Lung (tissue), 12 donors: Measurements from ENCODE around the gene OSM. TPM values are rescaled to one million over a fixed set of nuclear protein-coding genes. Genes with fewer than 3 reads are reported as not detected.

Source experiments
- ATAC-seq: fragments of 200-7000 bp; cut with Tn5 transposase; one replicate; pipeline ENCODE4 v1.9.1; 2020; ENCODE audit warnings: moderate number of reproducible peaks; ENCODE audit not compliant: insufficient read depth, low FRiP score
- DNase-seq, 3 donors: peaks; one replicate each; pipeline ENCODE4 v3.0.0-alpha.2; 2013 to 2017
- H3K27ac ChIP-seq, 2 donors: one replicate each; pipeline ENCODE4 v1.5.1; 2013; ENCODE audit warnings: mild to moderate bottlenecking in 2 of 2, moderate library complexity in 2 of 2, control low read depth in 1 of 2, inconsistent platforms in 1 of 2, low read depth in 1 of 2, low read length in 1 of 2
- H3K27me3 ChIP-seq, 3 donors: one replicate each; pipeline ENCODE4 v1.5.1; 2013; ENCODE audit warnings: low read length in 2 of 3; ENCODE audit not compliant: control insufficient read depth in 3 of 3, insufficient read depth in 3 of 3
- H3K36me3 ChIP-seq, 4 donors: one replicate each; pipeline ENCODE4 v1.5.1; 2013; ENCODE audit warnings: low read length in 4 of 4, mild to moderate bottlenecking in 1 of 4, moderate library complexity in 1 of 4; ENCODE audit not compliant: control insufficient read depth in 4 of 4, insufficient read depth in 4 of 4
- H3K4me1 ChIP-seq, 5 donors: one replicate each; pipeline ENCODE4 v1.5.1; 2013; ENCODE audit warnings: low read length in 5 of 5, mild to moderate bottlenecking in 2 of 5, moderate library complexity in 1 of 5; ENCODE audit not compliant: control insufficient read depth in 5 of 5, insufficient read depth in 5 of 5
- H3K4me3 ChIP-seq: one replicate; pipeline ENCODE4 v1.5.1; 2013; ENCODE audit warnings: mild to moderate bottlenecking, control low read depth, moderate library complexity
- H3K9ac ChIP-seq, 2 donors: one replicate each; pipeline ENCODE4 v1.5.1; 2013; ENCODE audit warnings: low read length in 2 of 2, control low read depth in 1 of 2; ENCODE audit not compliant: insufficient read depth in 1 of 2
- H3K9me3 ChIP-seq, 4 donors: one replicate each; pipeline ENCODE4 v1.5.1; 2013; ENCODE audit warnings: low read length in 3 of 4, mild to moderate bottlenecking in 1 of 4, moderate library complexity in 1 of 4; ENCODE audit not compliant: control insufficient read depth in 4 of 4, insufficient read depth in 3 of 4
- CTCF ChIP-seq: IDR thresholded peaks from 2 replicates; pipeline ENCODE4 v1.5.1; 2012; ENCODE audit warnings: mild to moderate bottlenecking; ENCODE audit errors: control extremely low read depth, extremely low read depth
- WGBS, 2 donors: extraction: QIAGEN DNeasy Blood & Tissue Kit; methylation state at CpG; one replicate each; pipeline ENCODE4 v1.1.7; 2013; 5-methylcytosine and 5-hydroxymethylcytosine counted together
- polyA plus RNA-seq, 2 donors: library from polyadenylated mRNA; stranded (reverse); fragments of 200-250 nt; gene quantifications; one replicate each; pipeline ENCODE4 v1.2.1, GENCODE V29; 2013
- total RNA-seq, 2 donors: library from RNA; depleted of rRNA in 1 of 2; stranded (reverse); fragments of >200 nt in 1 of 2; gene quantifications; one replicate each; pipeline ENCODE4 v1.2.1, GENCODE V29; 2014 to 2021
- donor health status: control.
- donor health status: control.
- donor health status: Bipolar disorder and iron deficiency.
- donor health status: healthy.
- donor health status: DM: yes; HTN: yes; CAD: no.

Gene OSM
- total and polyA plus RNA-seq, 4 donors: 0.57 to 33.2 (median 2.5) TPM

DNA sequence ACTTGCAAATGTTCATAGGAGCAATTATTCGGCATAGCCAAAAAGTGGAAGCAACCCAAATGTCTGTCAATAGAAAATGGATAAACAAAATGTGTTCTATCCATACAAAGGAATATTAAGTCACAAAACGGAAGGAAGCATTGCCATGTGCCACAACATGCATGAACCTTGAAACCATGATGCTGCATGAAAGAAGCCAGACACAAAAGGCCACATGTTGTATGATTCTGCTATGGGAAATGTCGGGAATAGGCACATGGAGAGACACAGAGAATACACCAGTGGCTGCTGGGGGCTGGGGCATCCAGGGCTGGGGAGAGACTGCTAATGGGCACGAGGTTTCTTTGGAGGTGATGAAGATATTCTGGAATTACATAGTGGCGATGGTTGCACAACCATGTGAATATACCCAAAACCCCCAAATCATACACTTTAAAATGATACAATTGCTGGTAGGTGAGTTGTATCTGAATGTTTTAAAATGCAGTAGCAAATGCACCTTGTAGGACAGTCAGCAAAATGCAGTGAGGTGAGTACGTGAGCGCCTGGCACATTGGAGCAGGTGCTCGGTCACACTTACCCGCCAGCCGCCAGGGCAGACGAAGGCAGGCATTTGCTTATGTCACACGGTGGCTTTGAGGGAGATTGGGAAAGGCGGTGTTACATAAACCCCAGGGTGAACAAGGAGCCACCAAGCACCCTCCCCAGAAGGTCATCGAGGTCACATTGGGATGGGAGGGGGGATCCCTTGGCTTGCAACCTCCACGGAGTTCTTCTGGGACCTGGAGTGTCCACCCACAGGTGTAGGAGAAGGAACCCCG, 6.3 kb upstream of the OSM start:
- no peak for TF ChIP-seq CTCF
- 48 to 65% methylated on average over 16 of the region's 16 CpGs for WGBS, 2 donors
- H3K4me1 ChIP-seq: no peaks in the 10 kb centered on the region
- ATAC-seq (no peak), DNase-seq (no peak)
- no peak overlapping the region for H3K9ac ChIP-seq
- no peaks in the 10 kb centered on the region for H3K27me3 ChIP-seq
- no peak overlapping the region for H3K27ac ChIP-seq
- H3K36me3 ChIP-seq: no peaks in the 10 kb centered on the region
- no peak overlapping the region for H3K4me3 ChIP-seq
- no peaks in the 10 kb centered on the region for H3K9me3 ChIP-seq

DNA sequence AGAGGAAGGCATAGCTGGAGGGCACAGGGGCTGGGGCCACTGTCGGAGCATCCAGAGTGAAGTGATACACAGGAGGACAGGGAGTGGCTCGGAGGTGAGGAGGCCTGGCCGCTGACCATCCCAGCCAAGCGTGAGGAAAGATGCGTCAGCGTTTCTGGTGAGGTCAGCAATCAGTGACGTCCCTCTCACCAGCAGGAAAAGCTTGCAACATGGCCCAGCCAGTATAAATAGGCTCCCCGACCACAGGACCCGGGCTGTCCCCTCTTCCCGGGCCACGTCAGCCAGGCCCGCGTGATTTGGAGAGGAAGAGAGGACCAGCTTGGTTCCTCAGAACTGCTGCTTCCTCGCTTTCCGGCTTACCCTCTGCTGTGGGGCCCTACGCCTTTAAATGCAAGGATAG, 4.2 kb upstream of the OSM start:
- DNase-seq: peak; percentile 49 to 53 (median 50)
- H3K27ac ChIP-seq: no peak overlapping the region
- WGBS, 2 donors: 46 to 55% methylated on average over 16 of the region's 16 CpGs
- no peaks in the 10 kb centered on the region for H3K9me3 ChIP-seq
- no peaks in the 10 kb centered on the region for H3K27me3 ChIP-seq
- no peak for TF ChIP-seq CTCF
- no peak overlapping the region for H3K9ac ChIP-seq
- H3K4me3 ChIP-seq: no peak overlapping the region
- no peaks in the 10 kb centered on the region for H3K4me1 ChIP-seq
- ATAC-seq: no peak
- H3K36me3 ChIP-seq: no peaks in the 10 kb centered on the region

DNA sequence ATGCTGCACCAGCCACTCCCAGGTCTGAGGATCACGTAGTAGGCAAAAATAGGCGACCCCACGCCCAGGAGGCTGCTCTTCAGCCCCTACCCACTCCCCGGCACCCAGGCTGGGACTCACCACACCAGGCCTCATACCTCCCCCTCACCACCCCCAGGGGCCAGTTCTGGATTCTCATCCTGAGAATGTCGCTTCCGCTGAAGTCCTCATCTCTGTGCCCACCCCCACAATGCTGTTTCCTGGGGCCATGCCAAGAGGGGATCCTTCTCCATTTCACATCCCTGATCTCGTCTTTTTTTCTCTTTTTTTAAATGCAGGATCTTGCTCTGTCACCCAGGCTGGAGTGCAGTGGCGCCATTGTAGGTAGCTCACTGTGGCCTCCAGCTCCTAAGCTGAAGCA, 1.7 kb upstream of the OSM start:
- H3K9ac ChIP-seq: no peak overlapping the region
- TF ChIP-seq CTCF: no peak
- H3K36me3 ChIP-seq: no peaks in the 10 kb centered on the region
- 71 to 85% methylated on average over 8 of the region's 8 CpGs for WGBS, 2 donors
- H3K9me3 ChIP-seq: no peaks in the 10 kb centered on the region
- no peaks in the 10 kb centered on the region for H3K27me3 ChIP-seq
- no peak for ATAC-seq
- DNase-seq: no peak
- H3K27ac ChIP-seq: no peak overlapping the region
- no peaks in the 10 kb centered on the region for H3K4me1 ChIP-seq
- H3K4me3 ChIP-seq: no peak overlapping the region
